GM21529 (cell line): Measurements from ENCODE around the gene WDFY3.

Source experiments
- ATAC-seq: cut with Tn5 transposase; IDR thresholded peaks from one replicate; pipeline ENCODE4 v1.9.1; 2021; ENCODE audit not compliant: unreplicated experiment

The WDFY3 gene

DNA sequence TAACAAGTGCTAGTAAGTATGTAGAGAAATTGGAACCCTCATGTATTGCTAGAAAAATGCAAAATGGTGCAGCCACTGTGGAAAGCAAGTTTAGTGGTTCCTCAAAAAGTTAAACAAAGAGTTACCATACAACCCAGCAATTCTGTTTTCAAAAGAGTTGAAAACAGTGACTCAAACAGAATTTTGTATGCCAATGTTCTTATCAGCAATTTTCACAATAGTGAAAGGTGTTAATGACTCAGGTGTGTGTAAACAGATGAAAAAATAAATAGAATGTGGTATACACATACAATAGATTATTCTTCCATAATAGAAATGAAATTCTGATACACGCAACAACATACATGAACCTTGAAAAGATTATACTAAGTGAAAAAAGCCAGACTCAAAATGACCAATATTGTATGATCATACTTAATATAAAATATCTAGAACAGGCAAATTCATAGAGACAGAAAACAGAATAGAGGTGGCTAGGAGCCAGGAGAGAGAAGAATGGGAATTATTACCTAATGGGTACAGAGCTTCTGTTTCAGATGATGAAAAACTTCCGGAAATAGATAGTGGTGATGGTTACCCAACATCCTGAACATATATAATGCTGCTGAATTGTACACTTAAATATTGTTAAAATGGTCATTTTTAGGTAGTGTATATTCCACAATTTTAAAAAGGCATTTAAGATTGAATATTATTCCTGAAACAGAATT is 51.6 kb downstream of the WDFY3 start:
- ATAC-seq: no peak

DNA sequence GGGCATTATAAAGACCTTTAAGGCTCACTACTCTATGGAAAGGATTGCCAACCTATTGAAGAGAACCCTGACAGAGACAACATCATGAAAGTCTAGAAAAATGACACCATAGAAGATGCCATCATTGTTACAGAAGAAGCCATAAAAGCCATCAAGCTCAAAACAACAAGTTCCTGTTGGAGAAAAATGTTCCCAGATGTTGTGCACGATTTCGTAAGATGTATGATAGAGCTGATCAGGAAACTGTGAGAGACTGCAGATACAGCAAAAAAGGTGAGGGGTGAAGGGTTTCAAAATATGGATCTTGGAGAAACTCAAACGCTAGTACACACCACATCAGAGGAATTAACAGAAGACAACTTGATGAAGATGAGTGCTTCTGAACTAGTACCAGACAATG is 53.3 kb downstream of the WDFY3 start:
- ATAC-seq: no peak

DNA sequence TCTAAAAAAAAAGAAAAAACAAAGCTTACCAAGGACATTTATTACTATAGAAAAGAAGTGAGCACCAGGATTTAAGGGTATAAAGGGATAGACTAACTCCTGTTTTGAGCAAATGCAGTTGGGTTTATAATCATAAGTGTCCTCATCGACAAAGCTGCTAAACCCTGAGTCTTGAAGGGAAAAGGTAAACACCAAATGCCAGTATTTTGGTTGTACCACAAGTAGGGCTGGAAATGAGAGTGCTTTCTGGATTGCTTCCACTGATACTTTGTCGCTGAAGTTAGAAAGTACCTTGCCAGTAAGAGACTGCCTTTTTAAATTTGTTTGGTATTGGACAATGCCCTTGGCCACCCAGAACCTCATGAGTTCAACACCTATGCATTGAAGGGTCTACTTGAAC is 53.7 kb downstream of the WDFY3 start:
- ATAC-seq: no peak

DNA sequence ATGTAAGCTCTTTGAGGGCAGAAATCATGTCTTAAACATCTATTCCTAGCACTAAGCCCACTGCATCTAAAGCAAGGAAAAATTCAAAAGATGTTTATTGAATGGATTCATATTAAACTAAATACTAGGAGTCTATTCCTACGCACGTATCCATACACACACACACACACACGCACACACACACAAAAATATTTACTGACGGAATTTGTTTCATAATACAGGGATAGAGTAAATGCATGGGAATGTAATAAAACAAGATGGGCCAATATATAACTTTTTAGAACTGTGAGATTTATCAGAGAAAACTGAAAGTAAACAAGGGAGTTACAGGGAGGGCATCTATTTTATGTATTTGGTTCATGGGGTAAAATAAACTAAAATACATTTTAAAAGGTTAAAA is 57.6 kb downstream of the WDFY3 start:
- ATAC-seq: no peak

DNA sequence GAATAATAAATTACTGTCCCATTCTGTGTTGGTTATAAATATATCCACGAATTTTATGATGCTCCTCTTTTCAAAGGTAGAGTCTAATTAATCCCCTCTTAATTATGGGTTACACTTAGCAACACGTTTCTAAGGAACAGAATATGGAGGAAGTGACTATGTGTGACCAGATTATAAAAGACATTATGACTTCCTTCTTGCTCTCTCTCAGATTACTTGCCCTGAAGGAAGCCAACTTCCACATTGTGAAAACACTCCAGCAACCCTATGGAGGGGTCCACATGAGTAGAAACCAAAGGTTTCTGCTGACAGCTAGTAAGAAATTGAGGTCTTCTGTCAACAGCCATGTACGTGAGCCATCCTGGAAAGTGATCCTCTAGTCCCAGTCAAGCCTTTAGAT is 59.3 kb downstream of the WDFY3 start:
- no peak for ATAC-seq

DNA sequence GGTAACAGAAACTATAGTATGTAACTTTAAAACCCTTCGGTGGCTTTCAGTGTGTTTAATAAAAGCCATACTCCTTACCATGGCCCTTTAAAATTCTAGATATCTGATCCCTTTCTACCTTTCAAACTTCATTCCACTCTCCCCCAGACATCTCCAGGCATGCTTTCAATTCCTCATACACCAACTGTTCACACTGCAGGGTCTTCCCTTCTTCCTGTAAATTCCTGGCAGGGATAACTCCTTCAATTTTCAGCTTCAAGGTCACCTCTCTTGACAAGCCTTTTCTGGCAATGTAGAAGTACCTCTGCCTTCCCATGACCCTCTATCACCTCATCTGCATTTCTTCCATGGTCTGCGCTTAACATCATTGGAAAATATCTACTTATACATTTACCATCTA is 60.8 kb downstream of the WDFY3 start:
- ATAC-seq: no peak

DNA sequence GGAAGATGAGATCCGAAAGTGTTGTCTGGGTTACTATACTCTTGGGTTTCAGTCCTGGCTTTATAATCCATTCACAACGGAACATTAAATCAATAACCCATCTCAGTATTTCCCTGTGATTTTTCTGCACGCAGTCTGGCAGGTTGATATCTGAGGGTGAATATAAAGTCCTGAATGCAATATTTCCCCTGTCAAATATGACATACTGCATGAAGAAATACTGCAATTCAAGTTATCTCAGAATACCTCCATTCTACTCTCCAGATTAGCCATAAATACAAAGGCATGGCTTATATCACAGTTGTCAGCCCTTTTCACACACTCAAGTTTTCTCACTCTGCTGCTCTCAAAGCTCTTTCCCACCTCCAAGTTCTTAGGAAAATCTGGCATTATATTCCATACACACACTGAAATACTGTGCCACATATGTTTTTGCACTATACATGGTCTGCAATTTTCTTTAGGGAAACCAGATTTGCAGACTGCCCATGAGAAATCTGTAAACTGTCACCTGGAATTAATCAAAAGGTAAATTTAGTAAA is 64.7 kb downstream of the WDFY3 start:
- no peak for ATAC-seq

DNA sequence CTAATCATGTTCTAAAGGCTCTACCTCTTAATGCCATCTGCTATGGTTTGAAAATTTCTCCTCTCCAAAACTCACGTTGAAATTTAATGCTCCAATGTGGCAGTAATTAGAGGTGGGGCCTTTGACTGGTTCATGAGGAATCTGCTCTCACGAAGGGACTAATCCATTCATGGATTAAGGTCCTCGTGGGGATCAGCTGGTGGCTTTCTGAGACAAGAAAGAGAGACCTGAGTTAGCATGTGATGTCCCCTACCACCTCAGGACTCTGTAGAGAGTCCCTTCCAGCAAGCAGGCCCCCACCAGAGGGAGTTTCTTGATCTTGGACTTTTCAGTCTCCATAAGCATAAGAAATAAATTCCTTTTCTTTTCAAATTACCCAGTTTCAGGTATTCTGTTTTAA is 65.3 kb downstream of the WDFY3 start:
- ATAC-seq: no peak

DNA sequence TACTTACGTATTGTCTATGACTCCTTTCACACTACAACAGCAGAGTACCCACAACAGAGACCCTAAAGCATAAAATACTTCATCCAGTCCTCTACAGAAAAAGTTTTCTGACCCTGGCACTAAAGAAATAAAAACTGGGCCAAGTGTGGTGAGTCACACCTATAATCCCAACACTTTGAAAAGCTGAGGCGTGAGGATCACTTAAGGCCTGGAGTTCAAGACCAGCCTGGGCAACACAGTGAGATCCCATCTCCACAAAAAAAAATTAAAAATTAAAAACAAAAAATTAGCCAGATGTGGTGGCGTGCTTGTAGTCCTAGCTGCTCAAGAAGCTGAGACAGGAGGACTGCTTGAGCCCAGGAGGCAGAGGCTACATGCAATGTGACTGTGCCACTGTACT is 66.9 kb downstream of the WDFY3 start:
- no peak for ATAC-seq

DNA sequence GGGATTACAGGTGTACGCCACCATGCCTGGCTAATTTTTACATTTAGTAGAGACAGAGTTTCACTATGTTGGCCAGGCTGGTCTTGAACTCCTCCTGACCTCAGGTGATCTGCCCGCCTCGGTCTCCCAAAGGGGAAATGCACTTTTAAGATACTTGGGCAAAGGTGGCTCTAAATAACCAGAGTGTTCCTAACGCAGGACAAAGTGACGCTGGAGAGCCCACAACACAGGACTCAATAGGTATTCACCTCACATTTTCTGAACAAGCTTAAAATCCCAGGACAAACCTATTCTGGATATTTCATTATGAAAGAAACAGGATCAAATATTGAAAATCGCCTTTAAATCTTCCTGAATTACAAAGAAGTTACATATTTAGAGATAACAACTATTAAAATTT is 69.0 kb downstream of the WDFY3 start:
- no peak for ATAC-seq

DNA sequence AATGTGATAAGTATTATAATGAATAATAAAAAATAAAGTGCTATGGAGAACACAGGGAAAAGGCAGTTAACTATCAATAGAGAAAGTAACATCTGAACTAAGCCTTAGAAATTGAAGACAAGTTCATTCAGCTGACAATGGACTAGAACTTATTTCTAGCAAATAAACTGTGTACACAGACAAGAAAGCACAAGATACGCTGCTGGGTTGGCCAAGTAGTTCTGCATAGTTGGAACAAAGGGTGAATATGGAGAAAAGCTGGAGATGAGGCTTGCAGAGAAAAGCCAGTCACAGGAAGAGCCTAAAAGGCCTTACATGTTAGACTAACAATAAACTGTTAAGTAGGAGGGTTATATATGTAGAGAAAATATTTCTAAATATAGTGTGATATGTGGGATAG is 71.2 kb downstream of the WDFY3 start:
- no peak for ATAC-seq

DNA sequence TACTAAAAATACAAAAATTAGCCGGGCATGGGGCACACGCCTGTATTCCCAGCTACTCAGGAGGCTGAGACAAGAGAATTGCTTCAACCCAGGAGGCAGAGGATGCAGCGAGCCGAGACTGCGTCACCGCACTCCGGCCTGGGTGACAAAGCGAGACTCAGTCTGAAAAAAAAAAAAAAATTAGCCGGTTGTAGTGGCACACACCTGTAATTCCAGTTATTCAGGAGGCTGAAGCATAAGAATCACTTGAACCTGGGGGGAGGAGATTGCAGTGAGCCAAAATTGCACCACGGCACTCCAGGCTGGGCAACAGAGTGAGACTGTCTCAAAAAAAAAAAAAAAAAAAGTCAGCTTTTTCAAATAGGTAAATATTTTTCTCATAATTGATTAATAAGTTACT is 71.9 kb downstream of the WDFY3 start:
- no peak for ATAC-seq

DNA sequence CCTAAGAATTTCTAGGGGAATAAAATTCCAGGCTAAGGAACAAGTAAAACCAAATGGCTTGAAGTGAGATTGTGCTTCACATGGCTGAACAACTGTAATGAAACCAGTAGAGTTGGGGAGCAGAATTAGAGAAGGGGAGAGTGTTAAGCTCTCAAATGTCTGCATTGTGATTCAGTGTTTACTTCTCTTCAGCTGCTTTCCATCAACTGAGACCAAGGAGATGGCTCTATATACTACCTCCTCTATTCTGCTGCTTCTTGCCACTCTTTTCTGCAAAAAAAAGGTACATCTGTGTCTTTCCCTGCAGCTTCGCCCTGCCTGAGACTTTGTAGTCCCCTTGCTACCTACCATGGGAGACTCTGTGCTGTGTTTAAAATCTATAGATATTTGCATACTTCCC is 73.5 kb downstream of the WDFY3 start:
- ATAC-seq: no peak

DNA sequence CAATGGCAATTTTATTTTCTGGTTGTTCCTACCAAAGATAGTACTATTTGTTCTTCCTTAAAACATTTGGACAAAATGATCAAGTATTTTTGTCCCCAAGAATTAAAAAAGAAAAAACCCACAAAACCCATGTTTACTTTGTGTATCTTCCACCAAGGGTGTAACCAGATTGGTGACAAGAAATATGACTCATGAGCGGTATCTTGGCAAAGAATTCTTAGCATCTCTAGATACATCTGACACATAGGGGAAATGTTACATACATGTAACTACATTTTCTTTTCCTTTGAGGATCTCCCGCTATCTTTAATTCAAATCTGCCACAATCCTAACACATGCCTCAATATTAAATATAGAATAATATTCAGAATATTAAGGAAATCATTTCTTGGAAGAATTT is 78.7 kb downstream of the WDFY3 start:
- no peak for ATAC-seq

DNA sequence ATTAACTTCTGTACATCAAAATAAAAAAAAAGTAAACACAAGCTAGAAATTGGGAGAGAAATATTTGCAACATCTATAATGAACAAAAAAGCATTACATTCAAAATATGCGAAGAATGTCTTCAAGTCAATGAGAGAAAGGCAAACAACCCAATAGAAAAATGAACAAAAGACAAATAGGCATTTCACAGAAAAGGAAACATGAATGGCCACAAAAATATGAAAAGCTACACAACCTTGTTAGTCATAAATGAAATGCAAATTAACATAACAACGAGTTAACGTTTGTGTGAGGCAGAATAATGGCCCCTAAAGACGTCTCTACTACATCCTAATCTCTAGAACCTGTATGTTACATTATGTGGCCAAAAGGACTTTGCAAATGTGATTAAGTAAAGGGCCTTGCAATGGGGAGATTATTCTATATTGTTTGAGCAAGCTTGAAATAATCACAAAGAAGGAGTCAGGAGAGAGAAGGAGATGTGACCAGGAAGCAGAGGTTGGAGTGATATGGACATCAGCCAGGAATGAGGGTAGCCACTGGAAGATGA is 86.8 kb downstream of the WDFY3 start:
- no peak for ATAC-seq

DNA sequence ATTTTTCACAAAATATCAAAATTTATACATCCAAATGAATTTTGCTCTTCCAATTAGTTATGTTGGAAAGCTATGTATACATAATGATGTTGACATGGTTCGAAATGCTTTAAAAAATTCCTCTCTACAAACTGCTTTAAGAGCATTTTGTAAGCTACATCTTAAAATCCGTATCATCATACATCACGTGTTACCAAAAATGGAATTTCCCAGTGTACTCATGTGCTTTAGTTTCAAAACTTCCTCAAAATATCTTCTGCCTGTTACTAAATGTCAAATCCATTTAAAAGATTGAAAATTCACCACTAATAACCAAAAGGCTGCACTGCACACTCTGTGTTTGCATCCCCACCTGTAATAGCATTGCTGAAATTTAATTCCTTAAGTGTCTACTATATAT is 87.9 kb downstream of the WDFY3 start:
- no peak for ATAC-seq

DNA sequence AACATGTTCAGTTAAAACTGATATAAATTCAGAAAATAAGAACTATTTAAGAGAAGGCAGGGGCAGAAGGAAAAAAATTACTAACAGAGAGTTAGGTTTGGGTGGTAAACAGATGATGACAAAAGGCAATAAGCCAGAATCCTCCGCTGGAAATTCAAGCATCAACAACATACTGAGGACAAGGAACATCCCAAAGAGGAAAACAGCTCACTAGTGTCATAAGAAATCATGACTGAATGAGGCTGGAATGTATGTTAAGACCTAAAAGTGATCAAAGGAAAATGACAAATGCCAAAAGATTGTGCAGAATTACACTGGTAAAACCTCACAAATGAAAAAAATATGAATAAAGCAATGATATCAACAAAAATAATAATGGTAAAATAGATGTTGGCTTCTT is 88.4 kb downstream of the WDFY3 start:
- no peak for ATAC-seq

DNA sequence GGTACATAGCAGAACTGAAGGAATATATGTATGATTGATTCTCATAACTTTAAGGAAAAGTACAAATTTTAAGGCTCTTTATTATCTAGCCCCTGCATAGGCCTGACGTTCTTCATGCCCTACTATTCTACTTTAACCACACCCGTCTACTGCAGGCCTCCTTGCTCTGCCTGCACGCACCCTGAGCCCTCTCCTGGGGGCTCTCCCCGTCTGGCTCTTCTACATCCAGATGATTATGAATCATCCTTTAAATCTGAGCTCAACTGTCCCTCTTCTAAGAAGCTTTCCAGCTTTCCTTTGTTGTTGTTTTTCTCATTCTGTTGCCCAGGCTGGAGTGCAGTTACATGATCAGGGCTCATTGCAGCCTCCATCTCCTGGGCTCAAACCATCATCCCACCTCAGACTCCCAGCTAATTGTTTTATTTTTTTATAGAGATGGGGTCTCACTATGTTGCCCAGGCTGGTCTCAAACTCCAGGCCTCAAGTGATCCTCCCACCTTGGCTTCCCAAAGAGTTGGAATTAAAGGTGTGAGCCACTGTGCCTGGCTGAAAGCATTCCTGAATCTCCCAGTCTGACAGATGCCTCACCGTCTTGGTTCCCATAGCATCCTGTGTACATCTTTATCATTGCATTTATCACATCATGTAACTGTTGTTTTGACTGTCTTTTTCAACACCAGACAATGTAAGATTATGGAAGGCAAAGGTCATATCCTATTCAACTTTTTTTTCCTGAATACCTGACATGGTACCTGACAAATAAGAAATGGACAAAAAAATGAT is 89.2 kb downstream of the WDFY3 start:
- no peak for ATAC-seq

DNA sequence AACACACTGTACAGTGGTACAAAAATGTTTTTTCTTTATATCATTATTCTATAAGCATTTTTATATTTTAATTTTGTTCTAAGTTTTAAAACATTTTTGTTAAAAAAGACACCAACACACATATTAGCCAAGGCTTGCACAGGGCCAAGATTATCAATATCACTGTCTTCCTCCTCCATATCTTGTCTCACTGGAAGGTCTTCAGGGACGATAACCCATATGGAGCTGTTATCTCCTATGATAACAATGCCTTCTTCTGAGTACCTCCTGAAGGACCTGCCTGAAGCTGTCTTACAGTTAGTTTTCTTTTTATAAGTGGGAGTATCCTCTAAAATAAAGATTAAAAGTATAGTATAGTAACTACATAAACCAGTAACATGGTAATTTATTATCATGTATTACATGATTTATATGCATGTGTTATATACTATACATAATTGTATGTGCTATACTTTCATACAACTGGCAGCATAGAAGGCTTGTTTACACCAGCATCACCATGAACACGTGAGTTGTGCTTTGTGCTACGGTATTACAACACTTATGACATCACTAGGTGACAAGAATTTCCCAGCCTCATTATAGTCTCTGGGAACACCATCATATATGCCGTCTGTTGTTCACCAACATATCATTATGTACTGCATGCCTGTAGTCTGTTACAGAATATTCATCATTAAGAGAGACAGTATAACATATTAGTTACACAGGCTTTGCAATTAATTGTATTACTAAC is 90.7 kb downstream of the WDFY3 start:
- ATAC-seq: no peak

DNA sequence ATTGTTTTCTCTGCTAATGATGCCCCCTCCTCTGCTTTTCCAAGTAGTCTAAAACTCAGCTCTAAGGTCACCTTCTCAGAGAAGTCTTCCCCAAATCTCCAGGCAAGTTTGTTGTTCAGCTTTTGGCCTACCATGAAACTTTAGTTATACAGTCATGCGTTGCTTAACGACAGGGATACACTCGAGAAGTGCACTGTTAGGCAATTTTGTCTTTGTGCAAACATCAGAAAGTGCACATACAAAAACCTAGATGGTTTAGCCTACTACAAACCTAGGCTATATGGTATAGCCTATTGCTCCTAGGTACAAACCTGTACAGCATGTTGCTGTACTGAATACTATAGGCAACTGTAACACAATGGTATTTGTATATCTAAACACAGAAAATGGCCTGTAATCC is 91.9 kb downstream of the WDFY3 start:
- no peak for ATAC-seq

DNA sequence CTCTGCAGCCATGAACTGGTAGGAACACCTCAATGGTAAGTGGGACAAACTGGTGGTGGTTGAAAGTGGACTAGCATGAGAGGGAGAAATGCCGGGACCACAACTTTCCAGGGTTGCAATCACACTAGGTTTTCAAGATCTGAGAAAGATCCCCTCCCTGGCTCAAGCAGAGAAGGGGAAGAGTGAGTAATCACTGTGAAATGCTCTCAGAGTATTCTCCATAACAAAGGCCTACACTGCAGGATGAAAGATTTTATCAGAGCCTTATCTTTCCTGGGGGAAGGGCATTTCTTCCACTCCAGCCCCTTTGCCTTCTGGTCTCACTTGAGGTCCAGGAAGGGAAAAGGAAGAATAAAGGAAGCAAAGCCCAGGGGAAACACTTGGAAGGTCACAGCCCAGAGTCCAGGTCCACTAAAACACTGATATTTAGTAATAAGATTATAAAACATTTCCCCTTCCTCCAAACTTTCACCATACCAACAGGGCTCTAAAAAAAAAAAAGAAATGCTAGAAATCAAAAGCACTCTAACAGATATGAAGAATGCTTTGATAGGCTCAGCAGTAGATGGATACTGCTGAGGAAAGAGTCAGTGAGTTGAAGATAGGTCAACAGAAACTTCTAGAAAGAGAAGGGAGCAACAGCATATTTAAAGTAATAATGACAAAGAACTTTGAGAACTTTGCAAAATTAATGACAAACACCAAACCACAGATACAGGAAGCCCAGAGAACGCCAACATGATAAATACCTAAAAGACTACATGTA is 95.9 kb downstream of the WDFY3 start:
- no peak for ATAC-seq
